ENCODE data around the gene CNIH2.
"Not testable (repeated sequence)": the region's sequence is repeated elsewhere in the genome, so short reads cannot be mapped to it uniquely, and the experiment has no call there.

CNIH2 gene

DNA sequence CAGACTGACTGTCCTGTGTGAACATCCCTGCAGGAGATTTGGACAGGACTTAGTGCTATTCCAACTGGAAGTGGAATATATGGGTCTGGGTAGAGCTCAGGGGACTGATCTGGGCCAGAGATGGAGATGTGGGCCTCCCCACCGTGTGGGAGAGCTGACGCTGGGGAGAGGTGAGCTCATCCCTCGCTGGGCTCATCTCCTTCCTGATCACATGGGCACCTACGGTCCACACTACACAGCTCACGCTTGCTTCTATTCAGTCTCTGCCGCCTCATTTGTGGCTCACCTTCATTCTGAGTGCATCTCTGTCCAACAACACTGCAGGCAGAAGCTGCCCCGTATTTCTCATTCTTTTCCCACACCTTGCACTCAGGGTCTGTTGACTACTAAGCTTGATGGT is 26.2 kb upstream of the CNIH2 start:
- in situ Hi-C loops (cut with MboI; ENCODE audit: low pct_unique_long_range_greater_than_20kb, low sequenced_read_pairs, unreplicated experiment), result no loop called here
- TF ChIP-seq, protein P1, sequence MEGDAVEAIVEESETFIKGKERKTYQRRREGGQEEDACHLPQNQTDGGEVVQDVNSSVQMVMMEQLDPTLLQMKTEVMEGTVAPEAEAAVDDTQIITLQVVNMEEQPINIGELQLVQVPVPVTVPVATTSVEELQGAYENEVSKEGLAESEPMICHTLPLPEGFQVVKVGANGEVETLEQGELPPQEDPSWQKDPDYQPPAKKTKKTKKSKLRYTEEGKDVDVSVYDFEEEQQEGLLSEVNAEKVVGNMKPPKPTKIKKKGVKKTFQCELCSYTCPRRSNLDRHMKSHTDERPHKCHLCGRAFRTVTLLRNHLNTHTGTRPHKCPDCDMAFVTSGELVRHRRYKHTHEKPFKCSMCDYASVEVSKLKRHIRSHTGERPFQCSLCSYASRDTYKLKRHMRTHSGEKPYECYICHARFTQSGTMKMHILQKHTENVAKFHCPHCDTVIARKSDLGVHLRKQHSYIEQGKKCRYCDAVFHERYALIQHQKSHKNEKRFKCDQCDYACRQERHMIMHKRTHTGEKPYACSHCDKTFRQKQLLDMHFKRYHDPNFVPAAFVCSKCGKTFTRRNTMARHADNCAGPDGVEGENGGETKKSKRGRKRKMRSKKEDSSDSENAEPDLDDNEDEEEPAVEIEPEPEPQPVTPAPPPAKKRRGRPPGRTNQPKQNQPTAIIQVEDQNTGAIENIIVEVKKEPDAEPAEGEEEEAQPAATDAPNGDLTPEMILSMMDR (IDR thresholded peaks at IDR 0.05; ENCODE audit: extremely low read depth, insufficient read depth, missing control alignments), result no peak

DNA sequence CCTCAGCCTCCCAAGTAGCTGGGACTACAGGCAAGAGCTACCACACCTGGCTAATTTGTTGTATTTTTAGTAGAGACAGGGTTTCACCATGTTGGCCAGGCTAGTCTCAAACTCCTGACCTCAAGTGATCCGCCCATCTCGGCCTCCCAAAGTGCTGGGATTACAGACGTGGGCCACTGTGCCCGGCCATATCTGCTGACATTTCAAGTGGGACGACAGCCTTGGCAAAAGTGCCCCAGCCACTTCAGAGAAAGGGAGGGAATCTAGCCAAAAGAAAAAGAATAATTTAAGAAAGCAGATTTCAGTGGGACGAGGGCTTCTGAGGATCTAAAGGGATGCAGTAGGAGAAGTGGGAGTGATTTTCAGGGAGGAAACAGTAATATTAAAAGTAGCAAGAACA is 24.9 kb upstream of the CNIH2 start:
- in situ Hi-C loops (cut with MboI; ENCODE audit: low pct_unique_long_range_greater_than_20kb, low sequenced_read_pairs, unreplicated experiment); DNase-seq (ENCODE audit: low spot score): not testable (repeated sequence)

More for the DNA sequence above, 26.2 kb upstream of the CNIH2 start:
- DNase-seq (ENCODE audit: low spot score), result no peak

DNA sequence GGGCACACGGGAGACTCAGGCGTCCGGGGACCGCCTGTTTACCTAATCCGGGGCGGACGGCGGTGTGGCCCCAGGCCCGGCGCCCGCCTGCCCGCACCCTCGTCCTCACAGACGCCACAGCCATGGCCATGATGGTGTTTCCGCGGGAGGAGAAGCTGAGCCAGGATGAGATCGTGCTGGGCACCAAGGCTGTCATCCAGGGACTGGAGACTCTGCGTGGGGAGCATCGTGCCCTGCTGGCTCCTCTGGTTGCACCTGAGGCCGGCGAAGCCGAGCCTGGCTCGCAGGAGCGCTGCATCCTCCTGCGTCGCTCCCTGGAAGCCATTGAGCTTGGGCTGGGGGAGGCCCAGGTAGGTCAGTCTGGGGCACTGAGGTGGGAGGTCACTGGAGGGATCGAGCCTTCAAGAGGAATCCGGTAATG is 19.5 kb upstream of the CNIH2 start:
- in situ Hi-C loops (cut with MboI; ENCODE audit: low pct_unique_long_range_greater_than_20kb, low sequenced_read_pairs, unreplicated experiment), result no loop called here
- peak; percentile 59 for DNase-seq (ENCODE audit: low spot score)

DNA sequence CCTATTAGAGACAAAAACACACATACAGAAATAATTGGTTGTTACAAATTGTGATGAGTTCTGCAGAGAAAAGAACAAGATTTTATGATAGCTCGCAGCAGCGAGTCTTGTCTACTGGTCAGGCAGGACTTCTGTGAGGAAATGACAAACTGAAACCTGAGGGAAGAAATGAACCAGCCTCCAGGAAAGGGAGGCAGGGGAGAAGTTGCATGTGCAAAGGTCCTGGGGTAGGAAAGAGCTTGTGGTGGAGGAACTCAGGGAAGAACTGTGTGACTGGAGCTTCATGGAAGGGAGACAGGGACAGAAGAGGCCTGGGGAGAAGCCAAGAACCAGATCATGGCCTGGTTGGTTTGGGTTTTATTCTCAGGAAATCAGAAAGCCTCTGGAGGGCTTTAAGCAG is 18.8 kb upstream of the CNIH2 start:
- in situ Hi-C loops (cut with MboI; ENCODE audit: low pct_unique_long_range_greater_than_20kb, low sequenced_read_pairs, unreplicated experiment), result no loop called here
- no peak for DNase-seq (ENCODE audit: low spot score)
- TF ChIP-seq, protein P1 (IDR thresholded peaks at IDR 0.05; ENCODE audit: extremely low read depth, insufficient read depth, missing control alignments), result no peak

More for the DNA sequence above, 19.5 kb upstream of the CNIH2 start:
- TF ChIP-seq, protein P1 (IDR thresholded peaks at IDR 0.05; ENCODE audit: extremely low read depth, insufficient read depth, missing control alignments), result no peak

DNA sequence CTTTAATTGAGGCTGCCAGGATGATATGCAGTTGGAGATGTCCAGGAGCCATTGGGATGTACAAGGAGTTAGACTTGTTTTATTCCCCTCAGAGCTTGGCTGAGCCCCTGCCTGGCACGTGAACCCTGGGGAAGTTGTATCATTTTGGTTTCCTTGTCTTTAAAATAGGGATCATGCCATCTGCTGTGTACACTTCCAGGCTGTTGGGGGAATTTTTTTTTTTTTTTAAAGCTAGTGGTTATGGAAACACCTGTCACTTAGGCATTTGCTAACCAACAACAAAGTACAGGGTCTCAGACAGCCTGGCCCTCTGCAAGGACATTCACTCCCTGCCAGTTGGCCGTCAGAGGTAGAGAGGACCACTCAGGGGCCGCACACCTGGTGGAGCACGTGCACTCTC is 18.0 kb upstream of the CNIH2 start:
- DNase-seq (ENCODE audit: low spot score), result no peak
- TF ChIP-seq, protein P1 (IDR thresholded peaks at IDR 0.05; ENCODE audit: extremely low read depth, insufficient read depth, missing control alignments), result no peak
- in situ Hi-C loops (cut with MboI; ENCODE audit: low pct_unique_long_range_greater_than_20kb, low sequenced_read_pairs, unreplicated experiment), result no loop called here

DNA sequence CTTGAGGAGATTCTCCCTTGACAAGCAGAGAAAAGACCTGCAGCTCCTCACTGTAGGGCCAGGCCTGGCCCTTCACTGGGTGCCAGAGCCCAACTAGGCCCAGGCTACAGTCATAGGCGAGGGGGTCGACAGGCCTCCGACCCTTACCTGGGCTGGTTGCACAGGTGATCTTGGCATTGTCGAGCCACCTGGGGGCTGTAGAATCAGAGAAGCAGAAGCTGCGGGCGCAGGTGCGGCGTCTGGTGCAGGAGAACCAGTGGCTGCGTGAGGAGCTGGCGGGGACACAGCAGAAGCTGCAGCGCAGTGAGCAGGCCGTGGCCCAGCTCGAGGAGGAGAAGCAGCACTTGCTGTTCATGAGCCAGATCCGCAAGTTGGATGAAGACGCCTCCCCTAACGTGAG is 16.4 kb upstream of the CNIH2 start:
- TF ChIP-seq, protein P1 (IDR thresholded peaks at IDR 0.05; ENCODE audit: extremely low read depth, insufficient read depth, missing control alignments), result no peak
- in situ Hi-C loops (cut with MboI; ENCODE audit: low pct_unique_long_range_greater_than_20kb, low sequenced_read_pairs, unreplicated experiment), result no loop called here
- no peak for DNase-seq (ENCODE audit: low spot score)

DNA sequence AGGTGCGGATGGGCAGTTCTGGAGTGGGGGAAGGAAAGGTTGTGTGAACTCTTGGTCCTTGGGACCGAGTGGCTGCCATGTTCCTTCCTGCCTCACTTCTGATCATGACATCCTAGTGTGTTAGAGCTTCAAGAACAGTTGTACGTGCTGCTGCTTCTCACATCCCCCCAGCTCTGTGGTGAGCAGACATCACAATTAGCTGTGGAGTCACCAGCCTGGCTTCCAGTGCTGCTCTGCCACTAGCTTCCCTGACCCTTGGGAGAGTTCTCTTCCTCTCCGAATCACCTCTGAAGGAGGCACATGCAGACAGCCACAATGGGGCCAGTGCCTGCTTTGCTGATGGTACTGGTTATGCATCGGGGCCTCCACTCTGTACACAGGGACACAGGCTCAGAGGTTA is 15.8 kb upstream of the CNIH2 start:
- TF ChIP-seq, protein P1 (IDR thresholded peaks at IDR 0.05; ENCODE audit: extremely low read depth, insufficient read depth, missing control alignments), result no peak
- no peak for DNase-seq (ENCODE audit: low spot score)
- in situ Hi-C loops (cut with MboI; ENCODE audit: low pct_unique_long_range_greater_than_20kb, low sequenced_read_pairs, unreplicated experiment), result no loop called here
